Mesangial cell (primary cell): ENCODE data around the gene PEX1. TPM values are rescaled to one million over a fixed set of nuclear protein-coding genes. Genes with fewer than 3 reads are reported as not detected.

ENCODE experiments used
- total RNA-seq: library from RNA; depleted of rRNA; stranded (reverse); fragments of >200 nt; gene quantifications from 2 replicates; pipeline ENCODE4 v1.2.3, GENCODE V29; 2015

PEX1 gene
- 7.0 and 10.5 TPM in 2 replicates for total RNA-seq

GRCh38 chr7:92528188-92528957 is at the start of gene PEX1, which contains the start of gene RBM48:
Gene PEX1 (minus strand): TSS chr7:92528520. CDS start chr7:92528435, 85 bp downstream.
Gene RBM48 (plus strand): TSS chr7:92528795. CDS start chr7:92528814, 19 bp downstream.

DNA sequence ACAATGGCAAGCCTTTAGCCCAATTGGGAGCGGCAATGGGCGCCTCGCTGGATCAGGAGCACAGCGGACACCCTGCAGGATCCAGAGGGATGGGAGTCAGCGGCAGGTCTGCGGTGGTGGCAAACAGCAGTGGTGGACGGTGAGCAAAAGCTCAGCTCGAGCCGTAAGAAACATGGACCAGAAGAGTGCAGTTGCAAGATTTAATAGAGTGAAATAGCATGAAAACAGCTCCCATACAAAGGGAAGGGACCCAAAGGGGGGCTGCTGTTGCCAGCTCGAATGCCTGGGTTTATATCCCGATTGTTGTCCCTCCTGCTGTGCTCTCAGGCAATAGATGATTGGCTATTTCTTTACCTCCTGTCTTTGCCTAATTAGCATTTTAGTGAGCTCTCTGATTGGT is 50.6 kb downstream of the PEX1 start, which contains the start of gene ERVW-1:
Gene ERVW-1 (minus strand): TSS at position 266 of the 400 bp plus-strand sequence. CDS start 7,565 bp downstream, outside the sequence.

GRCh38 chr7:92447345-92448204 is 80.7 kb downstream of the PEX1 start, which contains the start of gene GATAD1:
Gene GATAD1 (plus strand): TSS chr7:92447482. CDS start chr7:92447730, 248 bp downstream.

Other genes starting within 250 kb of the PEX1 start
- 11.2 and 28.5 TPM in 2 replicates for gene GATAD1, start 81.0 kb downstream of the PEX1 start, total RNA-seq
- not detected in 2 replicates for gene ERVW-1, start 50.6 kb downstream of the PEX1 start, total RNA-seq
- 5.3 and 5.5 TPM in 2 replicates for gene RBM48, start 275 bp upstream of the PEX1 start, total RNA-seq
- 5.1 and 6.7 TPM in 2 replicates for gene FAM133B, start 61.9 kb upstream of the PEX1 start, total RNA-seq